ENCODE data around the gene SLC8A3.

- TF ChIP-seq CTCF (IDR thresholded peaks at IDR 0.05): no peak
- no peak for TF ChIP-seq POLR2A (IDR thresholded peaks at IDR 0.05)
Observed at GRCh38 chr14:69996216-69996615, 192.5 kb downstream of the SLC8A3 start.
